ENCODE measurements around the gene MYO15B. TPM values are rescaled to one million over a fixed set of nuclear protein-coding genes. Genes with fewer than 3 reads are reported as not detected.

The MYO15B gene
- polyA plus RNA-seq, 1 donor from 2014 or later: 2.4 TPM

DNA sequence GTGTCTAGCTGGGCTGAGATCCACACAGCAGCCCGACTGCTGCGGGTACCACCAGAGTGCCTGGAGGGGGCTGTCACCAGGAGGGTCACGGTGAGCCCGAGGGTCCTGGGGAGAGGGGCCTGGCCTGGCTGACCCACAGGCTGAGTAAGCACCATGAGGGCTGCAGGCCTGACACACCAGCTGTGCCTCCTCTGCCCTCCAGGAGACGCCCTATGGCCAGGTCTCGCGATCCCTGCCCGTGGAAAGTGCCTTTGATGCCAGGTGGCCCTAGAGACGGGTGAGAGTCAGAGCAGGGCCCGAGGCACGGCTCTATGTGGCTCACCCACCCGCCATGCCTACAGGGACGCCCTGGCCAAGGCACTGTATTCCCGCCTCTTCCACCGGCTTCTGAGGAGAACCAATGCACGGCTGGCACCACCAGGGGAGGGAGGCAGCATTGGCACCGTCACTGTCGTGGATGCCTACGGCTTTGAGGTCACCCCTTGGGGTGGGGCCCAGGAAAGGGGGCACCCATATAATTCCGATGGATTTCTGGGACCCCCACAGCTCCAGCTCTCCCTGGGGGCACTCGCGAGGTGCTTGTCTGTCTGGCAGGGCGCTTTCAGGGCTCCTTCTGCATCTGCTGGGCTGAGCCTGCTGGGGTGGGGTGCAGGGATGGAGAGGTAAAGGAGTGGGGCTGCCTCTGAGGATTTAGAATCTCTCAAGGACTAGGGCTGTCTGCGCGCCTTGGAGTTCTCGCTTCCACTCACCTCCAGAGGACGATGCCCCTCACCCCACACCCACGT, 7.1 kb downstream of the MYO15B start:
- H3K36me3 ChIP-seq (ENCODE audit: insufficient read depth, low read length): no peaks in the 10 kb centered on the region
- TF ChIP-seq EP300 (conservative IDR thresholded peaks at IDR 0.05; ENCODE audit: poor library complexity, severe bottlenecking): no peak
- no peak for TF ChIP-seq POLR2AphosphoS5 (IDR thresholded peaks at IDR 0.05)
- TF ChIP-seq MXI1 (conservative IDR thresholded peaks at IDR 0.05; ENCODE audit: poor library complexity, severe bottlenecking): no peak
- no peak for TF ChIP-seq RAD21 (conservative IDR thresholded peaks at IDR 0.05)
- TF ChIP-seq REST (IDR thresholded peaks at IDR 0.05; ENCODE audit: borderline replicate concordance): no peak
- TF ChIP-seq SMC3 (conservative IDR thresholded peaks at IDR 0.05; ENCODE audit: poor library complexity): no peak
- no peak for TF ChIP-seq TAF1 (IDR thresholded peaks at IDR 0.05; ENCODE audit: low read depth)
- TF ChIP-seq EZH2 (IDR thresholded peaks at IDR 0.05; ENCODE audit: borderline replicate concordance, insufficient read depth, low read length, poor library complexity, severe bottlenecking): no peak
- no peak for TF ChIP-seq CTCF (IDR thresholded peaks at IDR 0.05; ENCODE audit: poor library complexity, severe bottlenecking)
- H3K4me3 ChIP-seq (ENCODE audit: low read length): no peak overlapping the region

DNA sequence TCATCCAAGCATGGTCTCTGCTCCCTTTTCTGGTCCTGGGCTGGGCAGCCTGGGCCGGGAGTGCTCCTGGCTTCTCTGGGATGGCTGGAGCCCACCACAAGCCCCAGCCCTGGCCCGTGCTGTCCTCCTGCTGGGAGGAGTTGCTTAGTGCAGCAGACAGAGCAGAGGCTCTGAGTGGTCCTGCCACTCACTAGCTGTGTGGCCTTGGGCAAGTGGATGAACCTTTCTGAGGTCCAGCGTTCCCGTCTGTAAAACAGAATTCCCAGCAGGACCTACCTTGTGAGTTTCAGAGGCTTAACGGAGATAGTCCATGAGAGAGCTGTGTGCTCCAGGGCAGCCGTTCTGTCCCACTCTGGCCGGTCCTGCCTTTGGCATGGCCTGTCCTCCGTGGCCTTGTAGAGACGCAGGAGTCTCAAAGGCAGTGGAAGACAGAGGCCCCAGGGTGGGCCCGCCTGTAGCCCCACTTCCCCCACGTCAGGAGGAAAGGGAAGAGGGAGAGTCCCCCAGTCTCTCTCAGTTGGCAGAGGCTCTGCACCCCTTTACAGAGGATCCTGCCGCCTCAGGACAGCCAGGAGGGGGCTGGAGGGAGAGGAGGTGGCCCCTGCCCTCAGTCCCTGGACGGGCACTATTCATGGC, 7.8 kb downstream of the MYO15B start:
- Histone ChIP-seq H3K79me2 (replicated peaks; ENCODE audit: insufficient read depth, low read length) (no peaks in the 10 kb centered on the region), H3K9ac (ENCODE audit: low read length) (no peak overlapping the region), H3K27ac (ENCODE audit: low read length) (no peak overlapping the region), H3K27me3 (ENCODE audit: insufficient read depth, low read depth, low read length) (no peaks in the 10 kb centered on the region), H3F3A (ENCODE audit: insufficient read depth, low read length, poor library complexity, severe bottlenecking) (no peaks in the 10 kb centered on the region), H3K4me3 (ENCODE audit: low read length) (no peak overlapping the region), H4K20me1 (ENCODE audit: insufficient read depth) (no peaks in the 10 kb centered on the region), H3K9me3 (ENCODE audit: low read length) (no peaks in the 10 kb centered on the region), H3K9me2 (ENCODE audit: insufficient read depth, low read length) (no peaks in the 10 kb centered on the region), H3K4me2 (ENCODE audit: low read length) (no peak overlapping the region), H3K36me3 (ENCODE audit: insufficient read depth, low read length) (no peaks in the 10 kb centered on the region), H2AFZ (ENCODE audit: low read depth, low read length) (no peak overlapping the region)
- no peak for TF ChIP-seq SMC3 (conservative IDR thresholded peaks at IDR 0.05; ENCODE audit: poor library complexity)
- TF ChIP-seq EP300 (conservative IDR thresholded peaks at IDR 0.05; ENCODE audit: poor library complexity, severe bottlenecking): no peak

More for the DNA sequence above, 7.1 kb downstream of the MYO15B start:
- Histone ChIP-seq H3K27ac (ENCODE audit: low read length) (no peak overlapping the region), H3K9ac (ENCODE audit: low read length) (no peak overlapping the region), H3K79me2 (replicated peaks; ENCODE audit: insufficient read depth, low read length) (no peaks in the 10 kb centered on the region), H2AFZ (ENCODE audit: low read depth, low read length) (no peak overlapping the region), H3F3A (ENCODE audit: insufficient read depth, low read length, poor library complexity, severe bottlenecking) (no peaks in the 10 kb centered on the region), H3K9me3 (ENCODE audit: low read length) (no peaks in the 10 kb centered on the region), H3K27me3 (ENCODE audit: insufficient read depth, low read depth, low read length) (peaks cover 2% of the 10 kb centered on the region), H3K4me2 (ENCODE audit: low read length) (no peak overlapping the region), H4K20me1 (ENCODE audit: insufficient read depth) (no peaks in the 10 kb centered on the region), H3K9me2 (ENCODE audit: insufficient read depth, low read length) (no peaks in the 10 kb centered on the region)
